Trophoblast cell (in vitro differentiated cells and primary cell): Measurements from ENCODE around the gene MAB21L3.

Experiments
- DNase-seq, 2 donors: peaks; one replicate each; pipeline ENCODE4 v3.0.0-alpha.2; 2016
- H2AFZ ChIP-seq: 2 replicates; pipeline ENCODE4 v1.6.1; 2013; ENCODE audit warnings: low read length, moderate library complexity, mild to moderate bottlenecking; ENCODE audit not compliant: insufficient read depth, poor library complexity
- H2AK5ac ChIP-seq: 2 replicates; pipeline ENCODE4 v1.6.1; 2013; ENCODE audit warnings: mild to moderate bottlenecking, low read length
- H2BK120ac ChIP-seq: 2 replicates; pipeline ENCODE4 v1.6.1; 2013; ENCODE audit warnings: low read length, mild to moderate bottlenecking, moderate library complexity; ENCODE audit not compliant: insufficient read depth, poor library complexity
- H2BK12ac ChIP-seq: 2 replicates; pipeline ENCODE4 v1.6.1; 2013; ENCODE audit warnings: mild to moderate bottlenecking, low read length, moderate library complexity
- H2BK5ac ChIP-seq: 2 replicates; pipeline ENCODE4 v1.6.1; 2013; ENCODE audit warnings: low read length, low read depth, moderate library complexity, mild to moderate bottlenecking; ENCODE audit not compliant: poor library complexity
- H3K14ac ChIP-seq: 2 replicates; pipeline ENCODE4 v1.6.1; 2013; ENCODE audit warnings: mild to moderate bottlenecking, low read length
- H3K18ac ChIP-seq: 2 replicates; pipeline ENCODE4 v1.6.1; 2013; ENCODE audit warnings: mild to moderate bottlenecking, low read length
- H3K23ac ChIP-seq: 2 replicates; pipeline ENCODE4 v1.6.1; 2013; ENCODE audit warnings: low read length
- H3K27ac ChIP-seq: 2 replicates; pipeline ENCODE4 v1.5.1; 2013; ENCODE audit warnings: low read depth, mild to moderate bottlenecking, inconsistent platforms, low read length, moderate library complexity
- H3K27me3 ChIP-seq: 2 replicates; pipeline ENCODE4 v1.6.1; 2013; ENCODE audit warnings: inconsistent platforms, mild to moderate bottlenecking, low read length, moderate library complexity; ENCODE audit not compliant: insufficient read depth
- H3K36me3 ChIP-seq, 2 experiments: 1 replicate in 1 of 2; 2 replicates in 1 of 2; pipeline ENCODE4 v1.6.1; 2013; ENCODE audit warnings: low read length in 2 of 2, mild to moderate bottlenecking in 2 of 2, moderate library complexity in 1 of 2; ENCODE audit not compliant: insufficient read depth in 2 of 2, control insufficient read depth in 1 of 2
- H3K4ac ChIP-seq: 2 replicates; pipeline ENCODE4 v1.6.1; 2013; ENCODE audit warnings: low read depth, mild to moderate bottlenecking, low read length, moderate library complexity
- H3K4me1 ChIP-seq, 2 experiments: 1 replicate in 1 of 2; 2 replicates in 1 of 2; pipeline ENCODE4 v1.6.1; 2013; ENCODE audit warnings: low read length in 2 of 2, mild to moderate bottlenecking in 2 of 2, moderate library complexity in 1 of 2; ENCODE audit not compliant: insufficient read depth in 2 of 2, control insufficient read depth in 1 of 2
- H3K4me2 ChIP-seq: 2 replicates; pipeline ENCODE4 v1.6.1; 2013; ENCODE audit warnings: inconsistent platforms, mild to moderate bottlenecking, low read length, moderate library complexity
- H3K4me3 ChIP-seq: 2 replicates; pipeline ENCODE4 v1.5.1; 2013; ENCODE audit warnings: mild to moderate bottlenecking, low read depth, low read length, inconsistent platforms
- H3K79me1 ChIP-seq: one replicate; pipeline ENCODE4 v1.6.1; 2013; ENCODE audit warnings: low read length
- H3K79me2 ChIP-seq: 2 replicates; pipeline ENCODE4 v1.6.1; 2013; ENCODE audit warnings: low read length, mild to moderate bottlenecking; ENCODE audit not compliant: control insufficient read depth, insufficient read depth, poor library complexity
- H3K9ac ChIP-seq: 2 replicates; pipeline ENCODE4 v1.6.1; 2013; ENCODE audit warnings: mild to moderate bottlenecking, low read length
- H3K9me3 ChIP-seq: 2 replicates; pipeline ENCODE4 v1.6.1; 2013; ENCODE audit warnings: low read depth, mild to moderate bottlenecking, control low read depth, inconsistent platforms, low read length; ENCODE audit not compliant: insufficient read depth
- H4K12ac ChIP-seq: 2 replicates; pipeline ENCODE4 v1.6.1; 2013; ENCODE audit warnings: low read depth, mild to moderate bottlenecking, low read length, moderate library complexity
- H4K8ac ChIP-seq: 2 replicates; pipeline ENCODE4 v1.6.1; 2013; ENCODE audit warnings: low read depth, mild to moderate bottlenecking, low read length, moderate library complexity
- H4K91ac ChIP-seq: one replicate; pipeline ENCODE4 v1.6.1; 2013; ENCODE audit warnings: low read depth, mild to moderate bottlenecking, low read length, moderate library complexity
- WGBS: extraction: QIAGEN DNeasy Blood & Tissue Kit; methylation state at CpG from one replicate; pipeline ENCODE4 v1.1.7; 2013; ENCODE audit warnings: missing lambda C conversion rate; ENCODE audit not compliant: insufficient read length, insufficient coverage; ENCODE audit errors: extremely low coverage; 5-methylcytosine and 5-hydroxymethylcytosine counted together

MAB21L3 gene

DNA sequence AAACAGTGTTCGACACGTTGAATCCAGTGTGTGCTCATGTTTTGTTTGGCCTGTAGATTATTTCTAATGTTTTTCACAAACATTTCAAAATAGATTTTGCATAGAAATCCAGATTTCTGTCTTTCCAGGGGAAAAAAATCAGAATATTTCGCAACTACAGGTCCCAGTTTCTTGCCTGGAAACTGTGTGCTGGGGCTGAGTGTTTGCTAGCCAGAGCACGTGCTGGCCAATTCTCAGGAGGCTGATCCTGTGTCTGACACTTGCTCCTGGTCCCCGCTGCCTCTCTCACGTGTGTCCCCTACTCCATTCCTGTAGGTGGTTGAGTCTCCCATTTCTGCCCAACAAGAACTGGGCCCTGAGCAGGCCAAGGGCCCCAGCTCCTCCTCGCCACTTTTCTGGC lies 2.4 kb downstream of the MAB21L3 start:
- no peak overlapping the region for H2AFZ ChIP-seq
- no peak overlapping the region for H2AK5ac ChIP-seq
- no peaks in the 10 kb centered on the region for H3K79me1 ChIP-seq
- H3K4me3 ChIP-seq, result no peak overlapping the region
- no peak overlapping the region for H3K18ac ChIP-seq
- H3K14ac ChIP-seq, result peak overlapping the region; percentile 40
- no peak overlapping the region for H3K27ac ChIP-seq
- no peaks in the 10 kb centered on the region for H3K36me3 ChIP-seq
- H3K9me3 ChIP-seq, result peaks cover 2% of the 10 kb centered on the region
- no peak overlapping the region for H4K8ac ChIP-seq
- no CpG with 5 or more reads among the region's 7 CpGs for WGBS
- DNase-seq, result no peak
- no peak overlapping the region for H2BK5ac ChIP-seq
- no peaks in the 10 kb centered on the region for H3K79me2 ChIP-seq
- no peak overlapping the region for H3K9ac ChIP-seq
- H3K27me3 ChIP-seq, result no peaks in the 10 kb centered on the region
- no peak overlapping the region for H3K4me2 ChIP-seq
- H4K12ac ChIP-seq, result no peak overlapping the region
- H4K91ac ChIP-seq, result peak overlapping the region; percentile 57
- peak overlapping the region; percentile 69 for H2BK12ac ChIP-seq
- no peak overlapping the region for H3K23ac ChIP-seq
- H3K4ac ChIP-seq, result no peak overlapping the region
- H2BK120ac ChIP-seq, result no peak overlapping the region
- peaks cover 5 to 13% of the 10 kb centered on the region in 2 experiments for H3K4me1 ChIP-seq

- Histone ChIP-seq H3K4me1 (peaks cover 5 to 9% of the 10 kb centered on the region in 2 experiments), H3K4me2 (no peak overlapping the region), H3K14ac (no peak overlapping the region), H2BK5ac (no peak overlapping the region), H4K91ac (no peak overlapping the region), H2AK5ac (no peak overlapping the region), H4K8ac (no peak overlapping the region), H3K36me3 (no peaks in the 10 kb centered on the region), H3K4ac (no peak overlapping the region), H3K27me3 (no peaks in the 10 kb centered on the region), H3K79me2 (no peaks in the 10 kb centered on the region), H3K23ac (no peak overlapping the region), H2BK120ac (no peak overlapping the region), H2AFZ (no peak overlapping the region), H3K9ac (no peak overlapping the region), H4K12ac (no peak overlapping the region), H3K9me3 (peaks cover 2% of the 10 kb centered on the region), H3K27ac (no peak overlapping the region), H2BK12ac (no peak overlapping the region), H3K18ac (no peak overlapping the region), H3K4me3 (no peak overlapping the region), H3K79me1 (no peaks in the 10 kb centered on the region)
- no CpG with 5 or more reads among the region's 4 CpGs for WGBS
- peak; percentile 40 to 69 for DNase-seq
Observed at GRCh38 chr1:116115476-116116439, 4.6 kb downstream of the MAB21L3 start.

DNA sequence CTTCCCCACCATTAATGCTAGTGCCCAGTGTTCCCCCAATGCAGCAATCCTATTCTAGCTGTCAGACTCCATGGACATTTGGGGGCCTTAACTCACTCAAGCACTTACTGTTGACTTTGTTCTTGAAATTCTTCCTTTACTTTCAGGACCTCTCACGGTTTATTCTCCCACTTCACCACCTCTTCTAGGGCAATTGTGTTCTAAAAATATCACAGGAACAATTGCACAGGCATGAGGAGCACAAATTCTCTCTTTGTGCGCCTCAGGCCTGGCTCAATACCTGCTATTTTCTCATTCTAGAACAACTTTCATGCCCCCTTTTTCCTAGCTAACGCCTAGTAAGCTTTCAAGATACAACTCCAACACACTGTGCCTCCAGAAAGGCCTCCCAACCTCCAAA lies 7.3 kb downstream of the MAB21L3 start:
- no peak overlapping the region for H3K9ac ChIP-seq
- H3K9me3 ChIP-seq, result no peaks in the 10 kb centered on the region
- H2AK5ac ChIP-seq, result no peak overlapping the region
- no peak overlapping the region for H4K8ac ChIP-seq
- H3K4me3 ChIP-seq, result no peak overlapping the region
- no peak overlapping the region for H3K4ac ChIP-seq
- H3K27ac ChIP-seq, result no peak overlapping the region
- H3K4me2 ChIP-seq, result no peak overlapping the region
- H2BK12ac ChIP-seq, result no peak overlapping the region
- no peak overlapping the region for H2AFZ ChIP-seq
- H3K4me1 ChIP-seq, result peaks cover 0 to 3% of the 10 kb centered on the region in 2 experiments
- WGBS, result no CpG with 5 or more reads among the region's 3 CpGs
- no peak overlapping the region for H4K12ac ChIP-seq
- H3K79me2 ChIP-seq, result no peaks in the 10 kb centered on the region
- no peaks in the 10 kb centered on the region for H3K79me1 ChIP-seq
- no peak overlapping the region for H2BK5ac ChIP-seq
- H3K18ac ChIP-seq, result no peak overlapping the region
- no peak overlapping the region for H3K23ac ChIP-seq
- H3K27me3 ChIP-seq, result no peaks in the 10 kb centered on the region
- no peak overlapping the region for H3K14ac ChIP-seq
- no peaks in the 10 kb centered on the region for H3K36me3 ChIP-seq
- DNase-seq, result no peak
- H4K91ac ChIP-seq, result no peak overlapping the region
- H2BK120ac ChIP-seq, result no peak overlapping the region

GRCh38 chr1:116119876-116120275 lies 8.7 kb downstream of the MAB21L3 start:
- Histone ChIP-seq H3K27me3 (no peaks in the 10 kb centered on the region), H3K4me1 (peaks cover 3 to 4% of the 10 kb centered on the region in 2 experiments), H4K91ac (no peak overlapping the region), H3K36me3 (no peaks in the 10 kb centered on the region), H3K23ac (no peak overlapping the region), H2BK12ac (no peak overlapping the region), H3K27ac (no peak overlapping the region), H2AFZ (no peak overlapping the region), H3K14ac (no peak overlapping the region), H3K4ac (no peak overlapping the region), H4K12ac (no peak overlapping the region), H2AK5ac (no peak overlapping the region), H3K4me3 (no peak overlapping the region), H3K4me2 (no peak overlapping the region), H3K79me2 (no peaks in the 10 kb centered on the region), H2BK5ac (no peak overlapping the region), H3K9ac (no peak overlapping the region), H3K9me3 (no peaks in the 10 kb centered on the region), H4K8ac (no peak overlapping the region), H3K79me1 (no peaks in the 10 kb centered on the region), H2BK120ac (no peak overlapping the region), H3K18ac (no peak overlapping the region)
- DNase-seq, result no peak
- no CpG with 5 or more reads among the region's 3 CpGs for WGBS
